ENCODE data around the gene RAB23. TPM values are rescaled to one million over a fixed set of nuclear protein-coding genes. Genes with fewer than 3 reads are reported as not detected.
A peak's percentile ranks its signal among the peaks of the same experiment; 100 is the strongest.

RAB23 gene
- total RNA-seq (2022) (8.4 and 13.3 TPM in 2 replicates), Bru-seq, nascent RNA (percentile 60 among the genes with signal in this experiment), BruChase-seq, experiment 1, labeled RNA remaining after a 6-hour chase (percentile 76 among the genes with signal in this experiment), BruChase-seq, experiment 2, labeled RNA remaining after a 2-hour chase (percentile 73 among the genes with signal in this experiment)
- long read RNA-seq, full-length matches to known transcripts: 47 of 59 reads
- long read RNA-seq, partial matches to known transcripts: 0 of 59 reads
- long read RNA-seq, other reads (novel, unspliced or antisense): 12 of 59 reads

DNA sequence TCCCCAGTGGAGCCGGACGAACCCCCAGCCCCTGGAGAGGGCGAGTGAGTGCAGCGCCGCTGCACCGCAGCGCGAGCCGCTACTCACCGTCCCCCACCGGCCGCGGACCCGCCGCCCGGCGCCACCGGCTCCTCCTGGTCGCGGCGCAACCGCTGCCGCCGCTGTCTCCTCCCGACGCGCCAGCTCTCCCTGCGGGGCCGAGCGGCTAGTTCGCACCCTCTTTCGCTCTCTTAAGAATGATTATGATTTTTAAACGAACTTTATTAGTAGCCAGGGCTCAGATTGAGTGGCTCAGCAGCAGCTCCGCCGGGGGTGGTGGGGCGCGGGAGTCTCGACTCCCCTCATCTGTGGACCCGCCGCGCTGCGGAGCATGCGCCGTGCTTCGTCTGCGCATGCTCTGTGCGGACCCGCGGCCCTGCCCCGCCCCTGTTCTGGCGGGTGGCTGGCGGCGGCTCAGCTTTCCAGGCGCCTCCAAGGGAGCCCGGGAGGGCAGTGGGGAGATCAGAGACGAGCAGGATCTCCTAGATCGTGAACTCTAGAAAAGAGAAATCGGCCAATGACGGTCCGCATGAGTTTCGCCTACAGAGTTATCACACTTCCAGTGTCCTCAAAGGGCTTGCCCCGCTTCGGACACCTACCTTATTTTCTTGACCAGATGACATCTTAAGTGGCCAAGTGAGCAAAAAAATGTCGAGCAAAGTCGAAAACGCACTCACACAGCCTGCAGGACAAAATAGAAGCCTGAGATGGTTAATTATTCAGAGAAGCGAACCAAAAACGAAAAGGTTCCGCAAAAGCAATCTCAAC, at the start of gene RAB23:
RAB23 (minus strand) TSS at position 372 of the 807 bp plus-strand sequence. CDS start 11,927 bp downstream, outside the sequence.
- H3K36me3 Mint-ChIP-seq (ENCODE audit: insufficient read depth, unreplicated experiment): no peaks in the 10 kb centered on the region
- H3K4me1 Mint-ChIP-seq (ENCODE audit: insufficient read depth, unreplicated experiment): peaks cover 31% of the 10 kb centered on the region
- ChIA-PET CTCF (interaction anchor here (0.6 to 2.8 kb wide), 13 partner anchors 10 to 1412 kb away, joined by 3 to 15 read pairs (median 3); partner anchors contain the start of gene PRIM2), POLR2A (interaction anchor here (0.6 to 4.2 kb wide), 15 partner anchors 10 to 339 kb away, joined by 3 to 28 read pairs (median 4); partner anchors contain the start of genes BAG2 and PRIM2)
- intact Hi-C loops (cut with micrococcal nuclease): loop anchor here (2.0 kb wide), 1 partner anchor 47 kb away; no protein-coding TSS in a partner anchor
- H3K27ac Mint-ChIP-seq (ENCODE audit: low read depth, unreplicated experiment): peak within 1 kb of the TSS; percentile 56
- BruUV-seq (replicated peaks): no TSS peak
- no peaks in the 10 kb centered on the region for H3K9me3 Mint-ChIP-seq (ENCODE audit: unreplicated experiment)
- no peak for TF ChIP-seq CTCF (IDR thresholded peaks at IDR 0.05; ENCODE audit: unreplicated experiment)
- H3K27me3 Mint-ChIP-seq (ENCODE audit: insufficient read depth, unreplicated experiment): no peaks in the 10 kb centered on the region
- H3K4me3 Mint-ChIP-seq (ENCODE audit: unreplicated experiment): peak within 1 kb of the TSS; percentile 84
- peak; percentile 83 for DNase-seq (ENCODE audit: unreplicated experiment)

- Mint-ChIP-seq H3K27ac (ENCODE audit: low read depth, unreplicated experiment) (peak overlapping the region; percentile 66), H3K9me3 (ENCODE audit: unreplicated experiment) (peaks cover 4% of the 10 kb centered on the region), H3K4me1 (ENCODE audit: insufficient read depth, unreplicated experiment) (peaks cover 16% of the 10 kb centered on the region), H3K36me3 (ENCODE audit: insufficient read depth, unreplicated experiment) (no peaks in the 10 kb centered on the region), H3K27me3 (ENCODE audit: insufficient read depth, unreplicated experiment) (no peaks in the 10 kb centered on the region), H3K4me3 (ENCODE audit: unreplicated experiment) (peak overlapping the region; percentile 45)
- ChIA-PET POLR2A (interaction anchor here (0.6 to 2.8 kb wide), 10 partner anchors 9 to 173 kb away, joined by 3 to 17 read pairs (median 4); partner anchors contain the start of genes BAG2, PRIM2 and RAB23), CTCF (interaction anchor here (0.8 to 2.1 kb wide), 6 partner anchors 8 to 365 kb away, joined by 3 to 15 read pairs (median 4); partner anchors contain the start of gene PRIM2)
- no peak for TF ChIP-seq CTCF (IDR thresholded peaks at IDR 0.05; ENCODE audit: unreplicated experiment)
- BruUV-seq (replicated peaks): no TSS peak
- DNase-seq (ENCODE audit: unreplicated experiment): no peak
- intact Hi-C loops (cut with micrococcal nuclease): loop anchor here (1.0 to 5.0 kb wide), 4 partner anchors 45 to 96 kb away; partner anchors contain the start of genes BAG2 and RAB23
Observed at GRCh38 chr6:57268294-57268640, 46.2 kb upstream of the RAB23 start.

DNA sequence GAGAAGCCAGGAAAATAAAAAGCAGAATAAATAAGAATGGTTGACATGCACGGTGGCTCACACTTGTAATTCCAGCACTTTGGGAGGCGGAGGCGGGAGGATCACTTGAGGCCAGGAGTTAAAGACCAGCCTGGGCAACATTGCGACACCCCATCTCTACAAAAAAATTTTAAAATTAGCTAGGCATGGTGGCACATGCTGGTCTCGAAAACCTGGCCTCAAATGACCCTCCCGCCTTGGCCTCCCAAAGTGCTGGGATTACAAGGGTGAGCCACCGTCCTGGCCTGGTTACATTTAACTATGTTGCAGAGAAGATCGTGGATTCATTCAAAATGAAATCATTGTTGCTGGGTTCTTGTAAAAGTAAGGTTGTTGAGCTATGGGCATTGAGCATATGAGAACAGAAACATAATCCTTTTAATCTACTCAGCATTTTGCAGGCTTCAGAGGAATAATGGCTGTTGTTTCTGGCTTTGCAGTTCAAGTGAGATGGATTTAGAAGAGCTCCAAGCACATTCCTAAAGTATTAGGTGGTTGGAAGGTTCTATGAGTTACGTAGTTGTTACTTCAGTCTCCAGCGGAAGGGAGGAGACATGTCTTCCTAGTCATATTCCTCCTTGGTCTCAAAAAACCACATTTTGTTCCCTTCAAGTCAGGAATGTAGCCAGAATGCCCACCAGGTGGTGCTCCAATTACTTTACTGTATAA, 45.6 kb upstream of the RAB23 start:
- BruUV-seq (replicated peaks): no TSS peak
- Mint-ChIP-seq H3K36me3 (ENCODE audit: insufficient read depth, unreplicated experiment) (no peaks in the 10 kb centered on the region), H3K4me3 (ENCODE audit: unreplicated experiment) (peak overlapping the region; percentile 45), H3K9me3 (ENCODE audit: unreplicated experiment) (no peaks in the 10 kb centered on the region), H3K4me1 (ENCODE audit: insufficient read depth, unreplicated experiment) (peaks cover 16% of the 10 kb centered on the region), H3K27me3 (ENCODE audit: insufficient read depth, unreplicated experiment) (no peaks in the 10 kb centered on the region), H3K27ac (ENCODE audit: low read depth, unreplicated experiment) (peak overlapping the region; percentile 66)
- DNase-seq (ENCODE audit: unreplicated experiment): peak; percentile 91
- CTCF ChIA-PET: interaction anchor here (0.7 to 2.1 kb wide), 11 partner anchors 9 to 1802 kb away, joined by 3 to 15 read pairs (median 3); partner anchors contain the start of gene PRIM2
- POLR2A ChIA-PET: interaction anchor here (0.6 to 2.8 kb wide), 11 partner anchors 9 to 402 kb away, joined by 3 to 17 read pairs (median 3); partner anchors contain the start of genes BAG2, PRIM2 and RAB23
- intact Hi-C loops (cut with micrococcal nuclease): loop anchor here (1.0 to 5.0 kb wide), 4 partner anchors 45 to 95 kb away; partner anchors contain the start of genes BAG2 and RAB23
- peak; percentile 49 for TF ChIP-seq CTCF (IDR thresholded peaks at IDR 0.05; ENCODE audit: unreplicated experiment)

Measured in MCF 10A (cell line).